DND-41 (cell line): ENCODE measurements around the gene MAN2B2.
"Not testable (repeated sequence)": the region's sequence is repeated elsewhere in the genome, so short reads cannot be mapped to it uniquely, and the experiment has no call there.

Experiments used
- ATAC-seq: fragments of 200-7000 bp; cut with Tn5 transposase; 3 replicates; pipeline ENCODE4 v1.9.1; 2021; ENCODE audit warnings: low read depth; ENCODE audit not compliant: insufficient read depth
- DNase-seq: peaks from one replicate; pipeline ENCODE4 v3.0.0-alpha.2; 2020
- H2AFZ ChIP-seq: 2 replicates; pipeline ENCODE4 v1.6.0; 2012; ENCODE audit warnings: low read depth, low read length
- H3K27ac ChIP-seq: 2 replicates; pipeline ENCODE4 v1.5.1; 2012; ENCODE audit warnings: low read length, inconsistent platforms
- H3K27me3 ChIP-seq: fragments of 200-600 bp; sonication (generic); 2 replicates; pipeline ENCODE4 v1.6.0; 2012; ENCODE audit warnings: low read length, mild to moderate bottlenecking, inconsistent platforms; ENCODE audit not compliant: insufficient read depth, poor library complexity
- H3K36me3 ChIP-seq: 2 replicates; pipeline ENCODE4 v1.5.1; 2012; ENCODE audit warnings: low read length, inconsistent platforms; ENCODE audit not compliant: insufficient read depth
- H3K4me1 ChIP-seq: 2 replicates; pipeline ENCODE4 v1.5.1; 2012; ENCODE audit warnings: mild to moderate bottlenecking, low read length; ENCODE audit not compliant: insufficient read depth
- H3K4me2 ChIP-seq: 2 replicates; pipeline ENCODE4 v1.6.0; 2012; ENCODE audit warnings: mild to moderate bottlenecking, moderate library complexity, low read length, inconsistent platforms; ENCODE audit not compliant: insufficient read depth
- H3K4me3 ChIP-seq, 2 experiments: fragments of 200-600 bp in 1 of 2; shearing (Covaris generic) in 1 of 2; 2 replicates each; pipeline ENCODE4 v1.5.1; 2012 to 2016; ENCODE audit warnings: inconsistent platforms in 2 of 2, low read length in 2 of 2, mild to moderate bottlenecking in 2 of 2, low read depth in 1 of 2, moderate library complexity in 1 of 2
- H3K79me2 ChIP-seq: 2 replicates; pipeline ENCODE4 v1.6.0; 2012; ENCODE audit warnings: low read length, inconsistent platforms; ENCODE audit not compliant: insufficient read depth
- H3K9ac ChIP-seq: 2 replicates; pipeline ENCODE4 v1.6.0; 2012; ENCODE audit warnings: low read depth, mild to moderate bottlenecking, inconsistent platforms, low read length, moderate library complexity
- H3K9me3 ChIP-seq: 2 replicates; pipeline ENCODE4 v1.5.1; 2012; ENCODE audit warnings: low read length, moderate library complexity, mild to moderate bottlenecking, inconsistent platforms; ENCODE audit not compliant: insufficient read depth, severe bottlenecking
- H4K20me1 ChIP-seq: 2 replicates; pipeline ENCODE4 v1.6.0; 2012; ENCODE audit warnings: low read length; ENCODE audit not compliant: insufficient read depth
- EZH2 ChIP-seq: IDR thresholded peaks from 3 replicates; pipeline ENCODE4 v1.6.1; 2012; ENCODE audit warnings: borderline replicate concordance, low read depth, mild to moderate bottlenecking, moderate library complexity, low read length, inconsistent platforms; ENCODE audit not compliant: severe bottlenecking
- TF ChIP-seq, protein P1 (sequence below): IDR thresholded peaks from 2 replicates; pipeline ENCODE4 v1.5.1; 2012; ENCODE audit warnings: borderline replicate concordance, low read length, moderate library complexity, mild to moderate bottlenecking; ENCODE audit not compliant: poor library complexity, severe bottlenecking; ENCODE audit errors: extremely low read depth

The MAN2B2 gene

DNA sequence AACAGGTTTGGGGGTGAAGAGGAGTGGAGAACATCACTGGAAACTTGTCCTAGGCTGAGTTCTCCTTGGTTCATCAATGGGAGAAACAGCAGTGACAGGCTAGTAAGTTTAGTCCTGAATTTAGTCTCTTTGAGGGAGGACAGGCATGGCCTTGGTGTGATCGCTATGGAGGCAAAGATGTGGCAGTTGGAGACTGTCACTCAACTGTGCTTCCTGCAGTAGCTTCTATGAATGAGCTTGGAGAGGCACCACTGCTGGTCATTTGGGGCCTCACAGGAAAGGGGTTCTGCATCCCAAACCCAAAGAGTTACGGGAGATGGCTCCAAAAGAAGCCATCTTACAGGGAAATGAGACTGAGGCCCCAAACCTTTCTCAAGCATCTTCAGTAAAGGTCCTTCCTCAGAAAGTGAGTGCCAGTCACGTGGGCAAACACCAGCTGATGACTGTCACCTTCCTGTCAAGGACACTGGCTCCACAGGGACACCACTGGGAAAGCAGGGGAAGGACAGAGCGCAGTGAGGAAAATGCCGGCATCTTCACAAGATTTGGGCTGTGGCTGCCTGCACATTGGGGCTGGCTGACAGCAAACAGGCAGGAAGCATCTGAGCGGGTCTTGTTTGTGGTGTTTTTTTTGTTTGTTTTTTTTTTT is 72.7 kb downstream of the MAN2B2 start:
- H3K4me1 ChIP-seq: peaks cover 8% of the 10 kb centered on the region
- ATAC-seq (no peak), DNase-seq (no peak)
- peaks cover 4% of the 10 kb centered on the region for H4K20me1 ChIP-seq
- peaks cover 12% of the 10 kb centered on the region for H3K36me3 ChIP-seq
- H2AFZ ChIP-seq: peak overlapping the region; percentile 26; the same call in 1 of the 2 replicates
- no peaks in the 10 kb centered on the region for H3K27me3 ChIP-seq
- no peak overlapping the region for H3K4me2 ChIP-seq
- TF ChIP-seq EZH2: no peak
- TF ChIP-seq, protein P1, sequence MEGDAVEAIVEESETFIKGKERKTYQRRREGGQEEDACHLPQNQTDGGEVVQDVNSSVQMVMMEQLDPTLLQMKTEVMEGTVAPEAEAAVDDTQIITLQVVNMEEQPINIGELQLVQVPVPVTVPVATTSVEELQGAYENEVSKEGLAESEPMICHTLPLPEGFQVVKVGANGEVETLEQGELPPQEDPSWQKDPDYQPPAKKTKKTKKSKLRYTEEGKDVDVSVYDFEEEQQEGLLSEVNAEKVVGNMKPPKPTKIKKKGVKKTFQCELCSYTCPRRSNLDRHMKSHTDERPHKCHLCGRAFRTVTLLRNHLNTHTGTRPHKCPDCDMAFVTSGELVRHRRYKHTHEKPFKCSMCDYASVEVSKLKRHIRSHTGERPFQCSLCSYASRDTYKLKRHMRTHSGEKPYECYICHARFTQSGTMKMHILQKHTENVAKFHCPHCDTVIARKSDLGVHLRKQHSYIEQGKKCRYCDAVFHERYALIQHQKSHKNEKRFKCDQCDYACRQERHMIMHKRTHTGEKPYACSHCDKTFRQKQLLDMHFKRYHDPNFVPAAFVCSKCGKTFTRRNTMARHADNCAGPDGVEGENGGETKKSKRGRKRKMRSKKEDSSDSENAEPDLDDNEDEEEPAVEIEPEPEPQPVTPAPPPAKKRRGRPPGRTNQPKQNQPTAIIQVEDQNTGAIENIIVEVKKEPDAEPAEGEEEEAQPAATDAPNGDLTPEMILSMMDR: no peak
- no peak overlapping the region for H3K4me3 ChIP-seq
- H3K79me2 ChIP-seq: peaks cover 5% of the 10 kb centered on the region; the same call in 1 of the 2 replicates
- no peaks in the 10 kb centered on the region for H3K9me3 ChIP-seq
- H3K9ac ChIP-seq: no peak overlapping the region
- H3K27ac ChIP-seq: no peak overlapping the region

DNA sequence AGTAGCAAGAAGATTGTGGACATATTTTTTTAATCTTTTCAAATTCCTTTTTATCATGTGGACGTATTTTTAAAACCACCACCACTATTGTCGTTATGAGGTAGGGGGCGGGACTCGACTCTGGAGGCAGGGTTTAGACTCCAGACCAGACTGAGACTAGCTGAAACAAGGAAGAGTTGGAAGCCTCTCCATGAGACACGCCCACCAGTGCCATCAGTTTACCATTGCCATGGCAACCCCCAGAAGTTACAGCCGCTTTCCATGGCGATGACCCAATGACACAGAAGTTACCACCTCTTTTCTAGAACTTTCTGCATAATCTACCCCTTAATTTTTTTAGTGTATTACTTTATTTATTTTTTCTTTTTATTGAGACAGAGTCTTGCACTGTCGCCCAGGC is 74.2 kb downstream of the MAN2B2 start:
- Histone ChIP-seq H3K4me2 (no peak overlapping the region), H3K9me3 (no peaks in the 10 kb centered on the region), H3K9ac (no peak overlapping the region), H3K27ac (no peak overlapping the region), H3K4me3 (no peak overlapping the region), H3K79me2 (no peaks in the 10 kb centered on the region), H3K27me3 (no peaks in the 10 kb centered on the region), H4K20me1 (no peaks in the 10 kb centered on the region), H3K36me3 (no peaks in the 10 kb centered on the region), H2AFZ (no peak overlapping the region), H3K4me1 (no peaks in the 10 kb centered on the region)
- ATAC-seq: no peak
- DNase-seq: no peak
- TF ChIP-seq EZH2: no peak
- TF ChIP-seq, protein P1: no peak

DNA sequence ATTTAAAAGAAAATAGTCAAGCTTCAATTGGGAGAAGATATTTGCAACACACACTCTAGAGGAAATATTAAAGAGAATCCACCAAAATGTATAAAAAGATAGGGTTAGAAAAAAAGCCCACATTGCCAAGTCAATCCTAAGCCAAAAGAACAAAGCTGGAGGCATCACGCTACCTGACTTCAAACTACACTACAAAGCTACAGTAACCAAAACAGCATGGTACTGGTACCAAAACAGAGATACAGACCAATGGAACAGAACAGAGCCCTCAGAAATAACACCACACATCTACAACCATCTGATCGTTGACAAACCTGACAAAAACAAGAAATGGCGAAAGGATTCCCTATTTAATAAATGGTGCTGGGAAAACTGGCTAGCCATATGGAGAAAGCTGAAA is 79.2 kb downstream of the MAN2B2 start:
- H3K9ac ChIP-seq: not testable (repeated sequence)

DNA sequence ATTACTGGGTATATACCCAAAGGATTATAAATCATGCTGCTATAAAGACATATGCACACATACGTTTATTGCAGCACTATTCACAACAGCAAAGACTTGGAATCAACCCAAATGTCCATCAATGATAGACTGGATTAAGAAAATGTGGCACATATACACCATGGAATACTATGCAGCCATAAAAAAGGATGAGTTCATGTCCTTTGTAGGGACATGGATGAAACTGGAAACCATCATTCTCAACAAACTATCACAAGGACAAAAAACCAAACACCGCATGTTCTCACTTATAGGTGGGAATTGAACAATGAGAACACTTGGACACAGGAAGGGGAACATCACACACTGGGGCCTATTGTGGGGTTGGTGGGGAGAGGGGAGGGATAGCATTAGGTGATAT is 80.3 kb downstream of the MAN2B2 start:
- not testable (repeated sequence) for H3K4me1 ChIP-seq, H3K4me3 ChIP-seq, H3K27me3 ChIP-seq, H3K36me3 ChIP-seq, DNase-seq, ATAC-seq, H2AFZ ChIP-seq, H3K9me3 ChIP-seq, H3K4me2 ChIP-seq, H3K9ac ChIP-seq, H3K27ac ChIP-seq, H4K20me1 ChIP-seq, H3K79me2 ChIP-seq

More for the DNA sequence above, 79.2 kb downstream of the MAN2B2 start:
- not testable (repeated sequence) for H2AFZ ChIP-seq, ATAC-seq, H3K27me3 ChIP-seq, H4K20me1 ChIP-seq, H3K36me3 ChIP-seq, H3K4me2 ChIP-seq, H3K4me3 ChIP-seq, H3K79me2 ChIP-seq, DNase-seq, H3K9me3 ChIP-seq, H3K27ac ChIP-seq, H3K4me1 ChIP-seq
